ENCODE measurements around the gene CHURC1.

The CHURC1 gene

DNA sequence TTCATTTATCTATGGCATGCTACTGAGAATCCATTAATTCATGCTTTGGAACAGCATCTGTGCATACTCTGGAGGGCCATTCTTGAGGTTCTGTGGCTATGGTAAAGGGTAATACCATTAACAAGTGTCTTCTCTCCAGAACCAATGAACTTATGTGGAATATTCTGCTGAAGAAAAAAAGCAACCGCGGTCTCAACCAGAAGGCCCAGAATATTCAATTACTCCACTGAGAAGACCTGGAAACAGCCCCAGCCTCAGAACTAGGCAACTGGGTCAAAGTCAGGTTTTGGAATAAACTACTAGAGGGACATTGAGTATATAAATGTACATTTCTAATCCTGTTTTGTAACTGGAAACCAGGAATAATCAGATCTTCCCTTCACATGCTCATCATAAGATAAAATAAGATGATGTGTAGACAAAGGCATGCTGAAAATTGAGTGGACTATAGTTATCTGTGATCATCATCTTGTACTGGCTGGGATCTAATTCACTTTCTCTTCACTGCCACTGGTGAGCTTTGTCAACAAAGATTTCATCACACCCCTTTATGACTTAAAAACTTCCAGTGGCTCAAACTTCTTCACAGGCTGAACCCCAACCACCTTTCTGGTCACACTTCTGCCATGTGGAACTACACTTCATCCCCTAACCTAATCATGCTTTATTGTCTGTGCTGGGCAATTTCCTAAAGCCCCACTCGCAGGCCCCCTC, 40.6 kb upstream of the CHURC1 start:
- Histone ChIP-seq H3K4ac (ENCODE audit: low read length) (no peak overlapping the region), H3K18ac (ENCODE audit: low read length) (no peak overlapping the region), H3K4me3 (ENCODE audit: low read length in 2 of 2) (no peak overlapping the region), H2BK5ac (ENCODE audit: low read length) (no peak overlapping the region), H2BK15ac (ENCODE audit: low read length) (no peak overlapping the region), H3K14ac (ENCODE audit: low read length) (no peak overlapping the region), H3K4me1 (ENCODE audit: control insufficient read depth in 2 of 2, insufficient read depth in 1 of 2, low read depth in 1 of 2, low read length in 2 of 2) (no peaks in the 10 kb centered on the region), H3K27ac (replicated peaks; ENCODE audit: low read length) (no peak overlapping the region), H3K23ac (ENCODE audit: low read depth, low read length, poor library complexity) (no peak overlapping the region), H2BK12ac (ENCODE audit: low read length) (no peak overlapping the region), H3K9me3 (replicated peaks in 1 of 2; ENCODE audit: control insufficient read depth in 2 of 2, insufficient read depth in 1 of 2, low read depth in 1 of 2, low read length in 2 of 2) (no peaks in the 10 kb centered on the region), H2AFZ (ENCODE audit: low read length) (no peak overlapping the region), H3K36me3 (replicated peaks in 1 of 2; ENCODE audit: control insufficient read depth in 2 of 2, insufficient read depth in 2 of 2, low read length in 2 of 2) (no peaks in the 10 kb centered on the region), H3K9ac (ENCODE audit: low read depth, low read length, poor library complexity) (no peak overlapping the region), H2BK120ac (ENCODE audit: low read depth, low read length) (no peak overlapping the region), H3K27me3 (ENCODE audit: control insufficient read depth in 3 of 3, insufficient read depth in 3 of 3, low read depth in 1 of 3, low read length in 3 of 3) (peaks cover 0 to 79% (median 11%) of the 10 kb centered on the region in 3 experiments), H3K4me2 (ENCODE audit: insufficient read depth, low read length, poor library complexity, severe bottlenecking) (no peak overlapping the region), H4K91ac (ENCODE audit: low read depth, low read length, poor library complexity) (no peak overlapping the region), H3K79me1 (ENCODE audit: low read depth, low read length) (no peaks in the 10 kb centered on the region), H2AK5ac (ENCODE audit: low read depth, low read length) (no peak overlapping the region), H4K8ac (ENCODE audit: low read depth, low read length) (no peak overlapping the region)
- WGBS, 2 donors (ENCODE audit: extremely low coverage in 2 of 2, insufficient read length in 2 of 2, insufficient replicate concordance in 1 of 2), result no CpG with 5 or more reads among the region's 3 CpGs
- DNase-seq (ENCODE audit: low spot score), result no peak

DNA sequence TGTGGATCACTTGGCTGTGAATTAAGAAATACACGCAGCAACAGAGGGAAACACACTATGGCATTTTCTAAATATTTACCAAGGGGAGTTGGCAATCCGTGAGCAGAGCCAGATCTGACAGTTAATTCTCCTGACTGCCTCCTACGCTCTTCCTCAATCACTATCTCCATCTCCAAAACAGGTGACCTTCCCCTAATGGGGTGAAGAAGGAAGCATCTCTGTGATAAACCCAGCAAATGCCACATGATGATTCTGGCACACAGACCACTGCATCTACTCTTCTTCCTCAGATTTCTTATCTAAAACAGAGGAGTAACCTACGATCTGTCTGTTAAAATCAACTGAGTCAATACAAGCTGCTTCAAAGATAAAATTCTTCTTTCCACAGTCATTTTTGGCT, 38.9 kb upstream of the CHURC1 start:
- Histone ChIP-seq H3K36me3 (replicated peaks in 1 of 2; ENCODE audit: control insufficient read depth in 2 of 2, insufficient read depth in 2 of 2, low read length in 2 of 2) (no peaks in the 10 kb centered on the region), H4K91ac (ENCODE audit: low read depth, low read length, poor library complexity) (no peak overlapping the region), H3K14ac (ENCODE audit: low read length) (no peak overlapping the region), H2AK5ac (ENCODE audit: low read depth, low read length) (no peak overlapping the region), H3K4me3 (ENCODE audit: low read length in 2 of 2) (no peak overlapping the region), H3K27me3 (ENCODE audit: control insufficient read depth in 3 of 3, insufficient read depth in 3 of 3, low read depth in 1 of 3, low read length in 3 of 3) (peaks cover 4 to 94% (median 21%) of the 10 kb centered on the region in 3 experiments), H2BK12ac (ENCODE audit: low read length) (no peak overlapping the region), H3K4me2 (ENCODE audit: insufficient read depth, low read length, poor library complexity, severe bottlenecking) (no peak overlapping the region), H3K18ac (ENCODE audit: low read length) (no peak overlapping the region), H2BK15ac (ENCODE audit: low read length) (no peak overlapping the region), H3K23ac (ENCODE audit: low read depth, low read length, poor library complexity) (no peak overlapping the region), H3K9ac (ENCODE audit: low read depth, low read length, poor library complexity) (no peak overlapping the region), H3K9me3 (replicated peaks in 1 of 2; ENCODE audit: control insufficient read depth in 2 of 2, insufficient read depth in 1 of 2, low read depth in 1 of 2, low read length in 2 of 2) (no peaks in the 10 kb centered on the region), H2AFZ (ENCODE audit: low read length) (no peak overlapping the region), H3K4me1 (ENCODE audit: control insufficient read depth in 2 of 2, insufficient read depth in 1 of 2, low read depth in 1 of 2, low read length in 2 of 2) (peaks cover 0 to 5% of the 10 kb centered on the region in 2 donors), H3K27ac (replicated peaks; ENCODE audit: low read length) (no peak overlapping the region), H4K8ac (ENCODE audit: low read depth, low read length) (no peak overlapping the region), H3K79me1 (ENCODE audit: low read depth, low read length) (no peaks in the 10 kb centered on the region), H2BK5ac (ENCODE audit: low read length) (no peak overlapping the region), H2BK120ac (ENCODE audit: low read depth, low read length) (no peak overlapping the region), H3K4ac (ENCODE audit: low read length) (no peak overlapping the region)
- DNase-seq (ENCODE audit: low spot score), result no peak
- WGBS, 2 donors (ENCODE audit: extremely low coverage in 2 of 2, insufficient read length in 2 of 2, insufficient replicate concordance in 1 of 2), result no CpG with 5 or more reads among the region's 4 CpGs

GRCh38 chr14:64877846-64878245, 36.4 kb upstream of the CHURC1 start:
- H3K4me3 ChIP-seq (ENCODE audit: low read length in 2 of 2), result no peak overlapping the region
- no peak overlapping the region for H2AFZ ChIP-seq (ENCODE audit: low read length)
- no peak overlapping the region for H4K91ac ChIP-seq (ENCODE audit: low read depth, low read length, poor library complexity)
- H2BK15ac ChIP-seq (ENCODE audit: low read length), result no peak overlapping the region
- no peak overlapping the region for H3K18ac ChIP-seq (ENCODE audit: low read length)
- H4K8ac ChIP-seq (ENCODE audit: low read depth, low read length), result no peak overlapping the region
- no peak overlapping the region for H2AK5ac ChIP-seq (ENCODE audit: low read depth, low read length)
- H3K36me3 ChIP-seq (replicated peaks in 1 of 2; ENCODE audit: control insufficient read depth in 2 of 2, insufficient read depth in 2 of 2, low read length in 2 of 2), result no peaks in the 10 kb centered on the region
- DNase-seq (ENCODE audit: low spot score), result no peak
- no peak overlapping the region for H3K4ac ChIP-seq (ENCODE audit: low read length)
- no peak overlapping the region for H3K27ac ChIP-seq (replicated peaks; ENCODE audit: low read length)
- peaks cover 5 to 97% (median 31%) of the 10 kb centered on the region in 3 experiments for H3K27me3 ChIP-seq (ENCODE audit: control insufficient read depth in 3 of 3, insufficient read depth in 3 of 3, low read depth in 1 of 3, low read length in 3 of 3)
- H3K79me1 ChIP-seq (ENCODE audit: low read depth, low read length), result no peaks in the 10 kb centered on the region
- no CpG with 5 or more reads among the region's 4 CpGs for WGBS, 2 donors (ENCODE audit: extremely low coverage in 2 of 2, insufficient read length in 2 of 2, insufficient replicate concordance in 1 of 2)
- H3K23ac ChIP-seq (ENCODE audit: low read depth, low read length, poor library complexity), result no peak overlapping the region
- H3K4me2 ChIP-seq (ENCODE audit: insufficient read depth, low read length, poor library complexity, severe bottlenecking), result no peak overlapping the region
- H3K4me1 ChIP-seq (ENCODE audit: control insufficient read depth in 2 of 2, insufficient read depth in 1 of 2, low read depth in 1 of 2, low read length in 2 of 2), result peaks cover 0 to 5% of the 10 kb centered on the region in 2 donors
- H2BK120ac ChIP-seq (ENCODE audit: low read depth, low read length), result no peak overlapping the region
- no peaks in the 10 kb centered on the region for H3K9me3 ChIP-seq (replicated peaks in 1 of 2; ENCODE audit: control insufficient read depth in 2 of 2, insufficient read depth in 1 of 2, low read depth in 1 of 2, low read length in 2 of 2)
- H3K9ac ChIP-seq (ENCODE audit: low read depth, low read length, poor library complexity), result no peak overlapping the region
- no peak overlapping the region for H2BK5ac ChIP-seq (ENCODE audit: low read length)
- no peak overlapping the region for H2BK12ac ChIP-seq (ENCODE audit: low read length)
- no peak overlapping the region for H3K14ac ChIP-seq (ENCODE audit: low read length)

DNA sequence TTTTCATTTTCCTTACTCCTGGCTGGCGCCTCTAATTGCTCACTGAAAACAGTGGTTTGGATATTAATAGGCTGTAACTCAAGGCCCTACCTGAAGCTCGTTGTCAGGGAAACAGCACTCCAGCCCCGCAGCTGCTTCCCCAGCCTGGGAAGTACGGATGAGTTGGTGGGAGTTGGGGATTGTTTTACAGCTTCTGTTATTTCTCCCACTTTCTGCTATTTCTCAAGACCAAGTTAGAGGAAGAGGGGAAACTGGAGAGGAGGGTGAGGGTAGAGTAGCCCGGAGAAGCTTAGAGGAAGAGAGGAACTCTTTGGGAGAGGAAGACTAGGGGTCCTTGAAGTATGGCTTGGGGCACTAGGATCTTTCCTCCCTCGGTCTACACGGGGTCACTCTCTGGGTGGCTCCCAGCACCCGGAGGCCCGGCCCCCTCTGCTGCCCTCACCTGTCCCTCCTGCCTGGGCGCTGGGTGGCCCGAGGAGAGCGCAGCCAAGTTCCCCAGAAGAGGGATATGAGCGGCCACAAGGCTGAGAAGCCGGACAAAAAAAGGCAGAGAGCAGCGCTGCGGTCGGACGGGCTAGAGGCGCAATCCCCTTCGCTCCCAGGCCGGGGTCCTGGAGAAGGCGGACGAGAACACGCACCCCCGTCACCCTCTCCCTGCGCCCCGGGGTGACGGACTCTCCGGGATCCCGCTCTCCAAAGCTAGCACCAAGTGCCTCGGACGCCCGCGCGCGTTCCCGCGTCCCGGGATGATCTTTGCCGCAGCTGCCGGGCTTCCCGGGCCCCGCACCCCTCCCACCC, 35.2 kb upstream of the CHURC1 start:
- peak; percentile 17 for DNase-seq (ENCODE audit: low spot score)
- Histone ChIP-seq H2BK12ac (ENCODE audit: low read length) (no peak overlapping the region), H4K8ac (ENCODE audit: low read depth, low read length) (peak overlapping the region; percentile 54), H3K27me3 (ENCODE audit: control insufficient read depth in 3 of 3, insufficient read depth in 3 of 3, low read depth in 1 of 3, low read length in 3 of 3) (peaks cover 5 to 97% (median 31%) of the 10 kb centered on the region in 3 experiments), H2BK120ac (ENCODE audit: low read depth, low read length) (no peak overlapping the region), H3K23ac (ENCODE audit: low read depth, low read length, poor library complexity) (peak overlapping the region; percentile 69), H2BK5ac (ENCODE audit: low read length) (no peak overlapping the region), H3K4me3 (ENCODE audit: low read length in 2 of 2) (peak overlapping the region; percentile 40 to 73), H3K27ac (replicated peaks; ENCODE audit: low read length) (no peak overlapping the region), H3K9me3 (replicated peaks in 1 of 2; ENCODE audit: control insufficient read depth in 2 of 2, insufficient read depth in 1 of 2, low read depth in 1 of 2, low read length in 2 of 2) (no peaks in the 10 kb centered on the region), H2BK15ac (ENCODE audit: low read length) (peak overlapping the region; percentile 51), H3K4ac (ENCODE audit: low read length) (no peak overlapping the region), H3K36me3 (replicated peaks in 1 of 2; ENCODE audit: control insufficient read depth in 2 of 2, insufficient read depth in 2 of 2, low read length in 2 of 2) (no peaks in the 10 kb centered on the region), H3K9ac (ENCODE audit: low read depth, low read length, poor library complexity) (no peak overlapping the region), H4K91ac (ENCODE audit: low read depth, low read length, poor library complexity) (no peak overlapping the region), H2AK5ac (ENCODE audit: low read depth, low read length) (peak overlapping the region; percentile 68), H3K4me1 (ENCODE audit: control insufficient read depth in 2 of 2, insufficient read depth in 1 of 2, low read depth in 1 of 2, low read length in 2 of 2) (peaks cover 0 to 5% of the 10 kb centered on the region in 2 donors), H3K4me2 (ENCODE audit: insufficient read depth, low read length, poor library complexity, severe bottlenecking) (peak overlapping the region; percentile 85), H3K14ac (ENCODE audit: low read length) (peak overlapping the region; percentile 75), H2AFZ (ENCODE audit: low read length) (peak overlapping the region; percentile 93), H3K18ac (ENCODE audit: low read length) (peak overlapping the region; percentile 71), H3K79me1 (ENCODE audit: low read depth, low read length) (no peaks in the 10 kb centered on the region)
- WGBS, 2 donors (ENCODE audit: extremely low coverage in 2 of 2, insufficient read length in 2 of 2, insufficient replicate concordance in 1 of 2), result no CpG with 5 or more reads among the region's 43 CpGs
